Colonic mucosa (tissue), 4 donors: Measurements from ENCODE around the gene CDK19. TPM values are rescaled to one million over a fixed set of nuclear protein-coding genes. Genes with fewer than 3 reads are reported as not detected.

ENCODE experiments used
- DNase-seq: peaks from one replicate; pipeline ENCODE4 v3.0.0-alpha.2; 2020
- H3K27ac ChIP-seq: fragments of 200-600 bp; one replicate; pipeline ENCODE4 v1.8.0; 2021
- H3K27me3 ChIP-seq: fragments of 200-600 bp; one replicate; pipeline ENCODE4 v1.8.0; 2021
- H3K36me3 ChIP-seq: fragments of 200-600 bp; one replicate; pipeline ENCODE4 v1.8.0; 2021
- H3K4me1 ChIP-seq: fragments of 200-600 bp; one replicate; pipeline ENCODE4 v1.8.0; 2021; ENCODE audit warnings: mild to moderate bottlenecking
- H3K4me3 ChIP-seq: fragments of 200-600 bp; one replicate; pipeline ENCODE4 v1.8.0; 2021
- H3K9ac ChIP-seq, 2 donors: one replicate each; pipeline ENCODE4 v1.7.0; 2013; ENCODE audit warnings: control low read depth in 2 of 2, low read depth in 2 of 2, low read length in 2 of 2
- H3K9me3 ChIP-seq: fragments of 200-600 bp; one replicate; pipeline ENCODE4 v1.8.0; 2021
- CTCF ChIP-seq: fragments of 200-600 bp; IDR thresholded peaks from one replicate; pipeline ENCODE4 v1.8.0; 2022; ENCODE audit warnings: antibody characterized with exemption, mild to moderate bottlenecking
- intact Hi-C: fragments of 100-400 bp; cut with DNase I; formaldehyde crosslinking; loops from one replicate; pipeline ENCODE4 v1.14.1; 2022
- total RNA-seq, 2 donors: library from RNA; stranded (reverse); fragmentation: NEBNext Ultra II Directional in 1 of 2; extraction: Animal tissue kit (Norgen Biotek cat#: 25700) in 1 of 2; gene quantifications; one replicate each; pipeline ENCODE4 v1.2.1, GENCODE V29; 2021
- donor health status: healthy.
- donor health status: DM: no; HTN: no; CAD: no.
- donor health status: DM: no; HTN: no; CAD: no.

Gene CDK19
- total RNA-seq, 2 donors from 2014 or later: 20.2 to 36.5 TPM

- intact Hi-C loops: no loop called here
- no peak for TF ChIP-seq CTCF
- no peaks in the 10 kb centered on the region for H3K27me3 ChIP-seq
These were observed 30.7 kb downstream of the CDK19 start for GRCh38 chr6:110784610-110784979.

GRCh38 chr6:110781522-110782214 lies 33.6 kb downstream of the CDK19 start:
- H3K36me3 ChIP-seq: no peaks in the 10 kb centered on the region
- DNase-seq: no peak
- intact Hi-C loops: no loop called here
- no peaks in the 10 kb centered on the region for H3K4me1 ChIP-seq
- no peaks in the 10 kb centered on the region for H3K9me3 ChIP-seq
- no peak overlapping the region for H3K9ac ChIP-seq
- no peak overlapping the region for H3K27ac ChIP-seq
- H3K27me3 ChIP-seq: no peaks in the 10 kb centered on the region
- TF ChIP-seq CTCF: no peak
- H3K4me3 ChIP-seq: no peak overlapping the region

More at GRCh38 chr6:110784610-110784979, 30.7 kb downstream of the CDK19 start:
- no peaks in the 10 kb centered on the region for H3K36me3 ChIP-seq
- H3K4me1 ChIP-seq: no peaks in the 10 kb centered on the region
- no peak overlapping the region for H3K4me3 ChIP-seq
- H3K9ac ChIP-seq: no peak overlapping the region
- no peak for DNase-seq
- no peak overlapping the region for H3K27ac ChIP-seq
- H3K9me3 ChIP-seq: no peaks in the 10 kb centered on the region

- H3K4me1 ChIP-seq: no peaks in the 10 kb centered on the region
- H3K9ac ChIP-seq: no peak overlapping the region
- H3K27ac ChIP-seq: no peak overlapping the region
- no peaks in the 10 kb centered on the region for H3K36me3 ChIP-seq
- no peak for DNase-seq
- no peak for TF ChIP-seq CTCF
- H3K4me3 ChIP-seq: no peak overlapping the region
- no peaks in the 10 kb centered on the region for H3K9me3 ChIP-seq
- intact Hi-C loops: no loop called here
- no peaks in the 10 kb centered on the region for H3K27me3 ChIP-seq
These were observed 36.9 kb downstream of the CDK19 start for GRCh38 chr6:110778333-110778732.

- intact Hi-C loops: no loop called here
- Histone ChIP-seq H3K9me3 (no peaks in the 10 kb centered on the region), H3K4me1 (no peaks in the 10 kb centered on the region), H3K36me3 (no peaks in the 10 kb centered on the region), H3K9ac (no peak overlapping the region), H3K27me3 (no peaks in the 10 kb centered on the region), H3K27ac (no peak overlapping the region), H3K4me3 (no peak overlapping the region)
- no peak for DNase-seq
- TF ChIP-seq CTCF: no peak
These were observed 37.6 kb downstream of the CDK19 start for GRCh38 chr6:110777636-110778035.

- Histone ChIP-seq H3K9me3 (no peaks in the 10 kb centered on the region), H3K9ac (no peak overlapping the region), H3K36me3 (no peaks in the 10 kb centered on the region), H3K4me3 (no peak overlapping the region), H3K27me3 (no peaks in the 10 kb centered on the region), H3K27ac (no peak overlapping the region), H3K4me1 (no peaks in the 10 kb centered on the region)
- intact Hi-C loops: no loop called here
- no peak for TF ChIP-seq CTCF
- no peak for DNase-seq
These were observed 38.9 kb downstream of the CDK19 start for GRCh38 chr6:110776413-110776812.
